Astrocyte of the cerebellum (primary cell): ENCODE data around the gene ESPN.

ENCODE experiments used
- DNase-seq: peaks from one replicate; pipeline ENCODE4 v3.0.0-alpha.2; 2011; ENCODE audit warnings: low read depth
- H3K4me3 ChIP-seq: 2 replicates; pipeline ENCODE4 v1.5.1; 2011; ENCODE audit warnings: mild to moderate bottlenecking, low read depth, low read length, moderate library complexity
- in situ Hi-C: cut with HindIII; loops from 2 replicates; pipeline ENCODE4 v1.10.0; 2017; ENCODE audit warnings: low sequenced_read_pairs
- TF ChIP-seq, protein P1 (sequence below): IDR thresholded peaks from 2 replicates; pipeline ENCODE4 v1.5.1; 2012; ENCODE audit warnings: low read length, low read depth, moderate library complexity, mild to moderate bottlenecking; ENCODE audit errors: missing control alignments

ESPN gene

DNA sequence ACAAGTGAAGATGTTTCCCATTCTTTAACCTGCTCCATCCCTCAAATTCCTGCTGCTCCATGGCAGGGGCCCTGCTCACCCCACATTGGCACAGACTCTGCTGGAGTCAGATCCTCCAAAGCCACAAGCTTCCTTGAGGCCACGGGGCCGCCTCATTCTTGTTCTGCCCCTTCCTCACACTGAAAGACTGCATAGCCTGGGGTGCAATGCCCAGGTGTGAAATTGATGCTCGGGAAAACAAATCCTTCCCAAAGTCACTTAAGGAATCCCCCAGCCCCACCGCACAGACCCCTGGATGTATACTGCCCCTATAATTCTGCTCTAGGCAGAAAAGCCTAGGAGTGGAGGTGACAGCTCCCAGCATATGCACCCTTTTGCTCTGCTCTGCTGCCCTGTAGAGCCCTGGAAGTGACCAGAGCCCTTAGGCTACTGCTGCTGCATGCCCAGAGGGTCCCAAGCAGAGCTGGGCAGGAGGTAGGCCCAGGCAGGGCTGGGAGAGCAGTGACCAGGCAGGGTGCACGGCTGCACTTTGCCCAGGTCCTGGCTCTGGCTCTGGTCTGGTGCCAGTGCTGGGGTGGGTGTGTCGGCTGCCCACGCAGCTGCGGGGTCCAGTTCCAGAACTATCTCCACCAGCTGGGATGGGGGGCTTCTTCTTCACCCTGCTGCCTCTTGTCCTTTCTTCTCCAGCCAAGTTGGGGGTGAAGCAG, 6.5 kb upstream of the ESPN start:
- in situ Hi-C loops: no loop called here
- TF ChIP-seq, protein P1, sequence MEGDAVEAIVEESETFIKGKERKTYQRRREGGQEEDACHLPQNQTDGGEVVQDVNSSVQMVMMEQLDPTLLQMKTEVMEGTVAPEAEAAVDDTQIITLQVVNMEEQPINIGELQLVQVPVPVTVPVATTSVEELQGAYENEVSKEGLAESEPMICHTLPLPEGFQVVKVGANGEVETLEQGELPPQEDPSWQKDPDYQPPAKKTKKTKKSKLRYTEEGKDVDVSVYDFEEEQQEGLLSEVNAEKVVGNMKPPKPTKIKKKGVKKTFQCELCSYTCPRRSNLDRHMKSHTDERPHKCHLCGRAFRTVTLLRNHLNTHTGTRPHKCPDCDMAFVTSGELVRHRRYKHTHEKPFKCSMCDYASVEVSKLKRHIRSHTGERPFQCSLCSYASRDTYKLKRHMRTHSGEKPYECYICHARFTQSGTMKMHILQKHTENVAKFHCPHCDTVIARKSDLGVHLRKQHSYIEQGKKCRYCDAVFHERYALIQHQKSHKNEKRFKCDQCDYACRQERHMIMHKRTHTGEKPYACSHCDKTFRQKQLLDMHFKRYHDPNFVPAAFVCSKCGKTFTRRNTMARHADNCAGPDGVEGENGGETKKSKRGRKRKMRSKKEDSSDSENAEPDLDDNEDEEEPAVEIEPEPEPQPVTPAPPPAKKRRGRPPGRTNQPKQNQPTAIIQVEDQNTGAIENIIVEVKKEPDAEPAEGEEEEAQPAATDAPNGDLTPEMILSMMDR: no peak
- no peak overlapping the region for H3K4me3 ChIP-seq
- no peak for DNase-seq

DNA sequence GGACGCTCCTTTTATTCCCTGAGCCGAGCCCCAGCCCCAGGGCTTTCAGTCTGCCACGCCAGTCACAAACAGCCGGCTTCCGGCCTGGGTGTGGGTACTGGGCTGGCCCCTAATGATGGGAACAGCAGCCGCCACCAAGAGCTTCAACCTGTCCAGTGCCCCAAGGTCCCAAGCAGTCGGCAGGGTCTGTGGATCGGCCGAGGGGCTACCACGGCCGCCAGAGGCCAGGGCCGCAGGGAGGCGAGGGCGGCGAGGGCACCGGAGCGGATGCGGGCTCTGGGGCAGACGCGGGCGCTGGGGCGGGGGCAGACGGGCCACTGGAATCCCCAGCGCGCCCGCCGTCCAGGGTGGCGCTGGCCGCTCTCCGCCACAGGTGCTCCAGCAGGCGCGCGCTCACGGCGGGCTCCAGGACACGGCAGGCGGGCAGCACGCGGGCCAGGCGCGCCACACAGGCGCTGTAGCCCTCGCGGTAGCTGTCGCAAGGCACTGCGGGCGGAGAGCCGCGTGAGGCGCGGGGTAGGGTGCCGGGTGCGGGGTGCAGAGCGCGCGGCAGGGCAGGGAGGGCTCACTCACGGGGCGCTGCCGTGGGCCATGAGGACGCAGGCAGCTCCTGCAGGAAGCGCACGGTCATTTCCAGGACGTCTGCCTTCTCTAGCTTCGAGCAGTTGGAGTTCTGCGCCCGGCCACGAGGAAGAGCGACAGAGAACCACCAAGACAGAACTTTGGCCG, 5.7 kb upstream of the ESPN start:
- in situ Hi-C loops: no loop called here
- DNase-seq: no peak
- TF ChIP-seq, protein P1: no peak
- no peak overlapping the region for H3K4me3 ChIP-seq

DNA sequence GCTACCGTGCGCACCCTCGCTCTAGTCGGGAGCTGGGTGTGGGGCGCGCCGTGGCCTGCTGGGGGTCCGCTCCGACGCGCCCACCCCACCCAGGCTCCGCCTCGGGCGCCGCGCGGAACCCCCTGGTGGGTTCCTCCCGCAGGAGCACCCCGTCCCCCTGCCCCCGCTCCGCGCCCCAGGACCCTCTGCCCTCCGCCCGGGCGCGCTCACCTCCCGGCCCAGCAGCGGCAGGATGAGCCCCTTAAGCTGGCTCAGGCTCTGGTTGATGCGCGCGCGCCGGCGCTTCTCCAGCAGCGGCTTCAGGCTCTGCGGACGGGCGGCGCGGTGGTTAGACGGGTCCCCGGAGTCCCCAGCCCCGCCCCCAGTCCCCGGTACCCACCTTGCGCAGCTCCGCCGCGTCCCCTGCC, 5.2 kb upstream of the ESPN start:
- DNase-seq: no peak
- in situ Hi-C loops: no loop called here
- H3K4me3 ChIP-seq: peak overlapping the region; percentile 18
- TF ChIP-seq, protein P1: no peak

DNA sequence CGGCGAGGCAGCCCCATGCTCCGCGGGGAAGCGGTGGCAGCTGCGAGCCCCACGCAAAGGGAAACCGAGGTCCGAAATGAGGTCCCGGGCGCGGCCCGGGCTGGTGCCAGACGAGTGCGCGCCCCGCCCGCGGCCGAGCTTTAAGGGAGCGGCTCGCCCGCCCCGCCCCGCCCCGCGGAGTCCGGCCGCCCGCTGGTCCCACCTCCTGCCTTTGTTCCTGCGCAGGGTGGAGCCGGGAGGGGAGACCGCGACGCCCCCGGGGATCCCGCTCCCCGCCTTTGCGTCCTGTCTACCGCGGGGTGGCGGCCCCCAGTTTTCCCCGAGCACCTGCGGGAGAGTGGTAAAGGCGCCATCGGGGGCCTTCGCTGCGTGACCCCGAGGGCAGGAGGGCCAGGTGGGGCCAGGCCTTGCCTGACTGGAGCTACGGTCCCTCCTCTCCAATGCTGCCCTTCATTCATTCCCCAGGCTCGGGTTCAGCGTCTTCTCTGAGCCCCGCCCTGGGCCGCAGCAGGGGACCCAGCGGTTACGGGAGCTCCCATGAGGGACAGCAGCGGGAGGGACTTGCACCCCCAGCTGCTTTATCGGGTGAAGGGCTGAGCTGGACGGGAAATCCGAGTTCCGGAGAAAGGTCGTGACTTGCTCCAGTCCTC, 4.6 kb upstream of the ESPN start, which contains the start of gene HES2:
TSS of gene HES2 (minus strand) at position 116 of the 650 bp plus-strand sequence. CDS start at position 17, 99 bp downstream.
- no peak for DNase-seq
- TF ChIP-seq, protein P1: no peak
- H3K4me3 ChIP-seq: peak within 1 kb of the TSS; percentile 18
- in situ Hi-C loops: no loop called here

DNA sequence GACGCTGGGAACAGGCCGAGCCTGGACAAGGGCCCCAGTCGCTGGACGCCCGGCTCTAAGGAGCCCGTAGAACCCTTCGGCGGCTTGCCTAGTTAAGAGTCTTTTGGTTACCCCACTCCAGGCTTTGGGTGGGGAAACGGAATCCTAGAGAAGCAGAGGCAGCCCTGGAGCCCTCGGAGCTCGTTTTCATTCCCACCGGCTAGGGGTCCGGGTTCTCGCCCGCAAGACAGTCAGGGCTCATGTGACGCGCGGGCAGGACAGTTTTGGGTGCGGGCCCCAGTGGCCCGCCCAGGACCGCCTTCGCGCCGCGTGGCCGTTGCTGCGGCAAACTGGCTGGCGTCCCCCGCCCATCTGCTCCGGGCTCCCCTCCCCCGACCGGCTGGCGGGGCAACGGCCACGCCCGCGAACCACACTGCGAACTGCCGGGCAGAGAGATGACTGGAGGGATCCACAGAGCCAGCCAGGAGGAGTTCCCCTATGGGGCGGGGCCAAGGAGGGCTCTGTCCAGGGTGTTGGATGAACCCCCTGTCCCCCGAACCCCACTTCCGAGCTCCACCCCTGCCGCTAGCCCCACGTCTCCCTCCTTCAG, 4.0 kb upstream of the ESPN start:
- DNase-seq: no peak
- in situ Hi-C loops: no loop called here
- no peak overlapping the region for H3K4me3 ChIP-seq
- TF ChIP-seq, protein P1: no peak

DNA sequence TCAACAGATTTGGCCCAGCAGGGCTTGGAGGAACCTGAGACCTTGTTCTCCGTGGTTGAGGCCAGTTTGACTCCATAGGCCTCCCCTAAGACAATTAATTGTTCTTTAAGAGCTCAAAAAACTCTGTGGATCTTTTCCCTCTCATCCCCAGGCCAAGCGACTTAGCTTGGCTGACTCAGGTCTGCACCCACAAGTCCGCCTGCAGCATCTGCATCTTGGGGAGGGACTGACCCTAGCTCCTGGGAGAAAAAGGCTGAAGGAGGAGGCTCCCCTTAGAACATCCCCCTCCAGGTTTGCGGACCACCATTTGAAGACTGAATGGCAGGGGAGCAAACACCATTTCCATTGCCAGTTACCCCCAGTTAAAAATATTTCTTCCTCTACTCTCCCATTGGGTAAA, 3.3 kb upstream of the ESPN start:
- TF ChIP-seq, protein P1: no peak
- no peak for DNase-seq
- no peak overlapping the region for H3K4me3 ChIP-seq
- in situ Hi-C loops: no loop called here
